H1 (cell line): ENCODE measurements around the gene CASP9.

Experiments
- ASH2L ChIP-seq: fragments of 200-600, 300-600 bp; sonication (generic); IDR thresholded peaks from one replicate; pipeline ENCODE4 v1.7.1; 2017; ENCODE audit warnings: low read length
- CHD7 ChIP-seq: fragments of 300-600 bp; sonication (generic); IDR thresholded peaks from 2 replicates; pipeline ENCODE4 v1.7.1; 2012; ENCODE audit warnings: low read length, moderate library complexity, mild to moderate bottlenecking, inconsistent platforms; ENCODE audit not compliant: insufficient replicate concordance
- CREB1 ChIP-seq: IDR thresholded peaks from 2 replicates; pipeline ENCODE4 v1.6.1; 2012; ENCODE audit warnings: inconsistent platforms
- CTCF ChIP-seq, 3 experiments: IDR thresholded peaks; 1 replicate in 2 of 3; 2 replicates in 1 of 3; pipeline versions ENCODE4 v1.5.1 to v1.6.1; 2011; ENCODE audit warnings: low read length in 3 of 3, mild to moderate bottlenecking in 3 of 3, inconsistent platforms in 2 of 3, low read depth in 1 of 3, moderate library complexity in 1 of 3; ENCODE audit not compliant: insufficient read depth in 1 of 3; ENCODE audit errors: control extremely low read depth in 1 of 3
- EP300 ChIP-seq, 2 experiments: IDR thresholded peaks; 1 replicate in 1 of 2; 2 replicates in 1 of 2; pipeline ENCODE4 v1.6.1; 2011 to 2012; ENCODE audit warnings: low read depth in 2 of 2, low read length in 2 of 2, mild to moderate bottlenecking in 2 of 2, borderline replicate concordance in 1 of 2, inconsistent platforms in 1 of 2, moderate library complexity in 1 of 2
- EZH2 ChIP-seq: fragments of 200-600 bp; sonication (generic); IDR thresholded peaks from 2 replicates; pipeline ENCODE4 v1.7.1; 2012; ENCODE audit warnings: low read depth, mild to moderate bottlenecking, moderate library complexity, low read length, inconsistent platforms; ENCODE audit not compliant: severe bottlenecking
- JUND ChIP-seq: IDR thresholded peaks from 2 replicates; pipeline ENCODE4 v1.6.1; 2011; ENCODE audit warnings: mild to moderate bottlenecking, improper control_type of control experiment, low read length
- KDM4A ChIP-seq: IDR thresholded peaks from one replicate; pipeline ENCODE4 v1.7.1; 2012; ENCODE audit warnings: low read depth, mild to moderate bottlenecking, moderate library complexity, low read length, inconsistent platforms; ENCODE audit not compliant: severe bottlenecking
- POLR2AphosphoS5 ChIP-seq: IDR thresholded peaks from 2 replicates; pipeline ENCODE4 v1.6.1; 2011; ENCODE audit warnings: low read depth, low read length
- RAD21 ChIP-seq, 2 experiments: IDR thresholded peaks in 1 of 2; conservative IDR thresholded peaks in 1 of 2; 2 replicates each; pipeline ENCODE4 v1.6.1; 2011; ENCODE audit warnings: low read depth in 2 of 2, low read length in 2 of 2, improper control_type of control experiment in 1 of 2, inconsistent platforms in 1 of 2, mild to moderate bottlenecking in 1 of 2, moderate library complexity in 1 of 2
- RXRA ChIP-seq: IDR thresholded peaks from 2 replicates; pipeline ENCODE4 v1.6.1; 2011; ENCODE audit warnings: low read depth, mild to moderate bottlenecking, low read length, moderate library complexity; ENCODE audit not compliant: insufficient read depth
- SP1 ChIP-seq: IDR thresholded peaks from 2 replicates; pipeline ENCODE4 v1.6.1; 2011; ENCODE audit warnings: low read depth, low read length
- YY1 ChIP-seq: IDR thresholded peaks from 2 replicates; pipeline ENCODE4 v1.6.1; 2011; ENCODE audit warnings: low read depth, mild to moderate bottlenecking, low read length

- TF ChIP-seq KDM4A (no peak), CTCF (IDR thresholded peaks at IDR 0.05; ENCODE audit: control extremely low read depth in 1 of 3, insufficient read depth in 1 of 3, low read depth in 1 of 3, low read length in 3 of 3) (no peak), POLR2AphosphoS5 (no peak), YY1 (no peak), RAD21 (IDR thresholded peaks at IDR 0.05 in 1 of 2, conservative IDR thresholded peaks at IDR 0.05 in 1 of 2; ENCODE audit: low read depth in 2 of 2, low read length in 2 of 2) (no peak), RXRA (no peak), EP300 (IDR thresholded peaks at IDR 0.05; ENCODE audit: borderline replicate concordance in 1 of 2, low read depth in 2 of 2, low read length in 2 of 2) (no peak), CREB1 (no peak), CHD7 (no peak), JUND (no peak), SP1 (no peak), EZH2 (no peak), ASH2L (no peak)
Measured at GRCh38 chr1:15465674-15466073, 58.3 kb downstream of the CASP9 start.
